Lower leg skin (tissue), 4 donors: ENCODE data around the gene STAT1. TPM values are rescaled to one million over a fixed set of nuclear protein-coding genes. Genes with fewer than 3 reads are reported as not detected.

Experiments used
- DNase-seq, 2 donors: peaks; one replicate each; pipeline ENCODE4 v3.0.0-alpha.2; 2019; ENCODE audit warnings: low spot score in 2 of 2
- H3K4me3 ChIP-seq: fragments of 200-600 bp; sonication (generic); 2 replicates; pipeline ENCODE4 v1.5.1; 2017; ENCODE audit warnings: mild to moderate bottlenecking, low read depth; ENCODE audit not compliant: poor library complexity, severe bottlenecking
- POLR2A ChIP-seq, 2 donors: fragments of 450-650 bp; IDR thresholded peaks; one replicate each; pipeline ENCODE4 v1.6.1; 2016 to 2017; ENCODE audit warnings: antibody characterized with exemption in 2 of 2, mild to moderate bottlenecking in 1 of 2, moderate library complexity in 1 of 2
- WGBS, 2 donors: methylation state at CpG; one replicate each; pipeline ENCODE4 v1.1.5; 2018; 5-methylcytosine and 5-hydroxymethylcytosine counted together
- intact Hi-C: fragments of 100-400 bp; cut with DNase I; formaldehyde crosslinking; loops from one replicate; pipeline ENCODE4 v1.15.0; 2023; ENCODE audit warnings: low total_unique reads
- total RNA-seq, 4 donors: library from RNA; depleted of rRNA; stranded (reverse); fragments of >200 nt; gene quantifications; one replicate each; pipeline ENCODE4 v1.1.0, GENCODE V29; 2016
- TF ChIP-seq, protein P1 (sequence below), 3 donors: fragments of 450-650 bp; IDR thresholded peaks; one replicate each; pipeline ENCODE4 v1.5.1; 2016; ENCODE audit warnings: antibody characterized with exemption in 3 of 3, mild to moderate bottlenecking in 3 of 3, moderate library complexity in 2 of 3

STAT1 gene
- total RNA-seq, 4 donors from 2014 or later, result 37.5 to 55.6 (median 45.5) TPM

DNA sequence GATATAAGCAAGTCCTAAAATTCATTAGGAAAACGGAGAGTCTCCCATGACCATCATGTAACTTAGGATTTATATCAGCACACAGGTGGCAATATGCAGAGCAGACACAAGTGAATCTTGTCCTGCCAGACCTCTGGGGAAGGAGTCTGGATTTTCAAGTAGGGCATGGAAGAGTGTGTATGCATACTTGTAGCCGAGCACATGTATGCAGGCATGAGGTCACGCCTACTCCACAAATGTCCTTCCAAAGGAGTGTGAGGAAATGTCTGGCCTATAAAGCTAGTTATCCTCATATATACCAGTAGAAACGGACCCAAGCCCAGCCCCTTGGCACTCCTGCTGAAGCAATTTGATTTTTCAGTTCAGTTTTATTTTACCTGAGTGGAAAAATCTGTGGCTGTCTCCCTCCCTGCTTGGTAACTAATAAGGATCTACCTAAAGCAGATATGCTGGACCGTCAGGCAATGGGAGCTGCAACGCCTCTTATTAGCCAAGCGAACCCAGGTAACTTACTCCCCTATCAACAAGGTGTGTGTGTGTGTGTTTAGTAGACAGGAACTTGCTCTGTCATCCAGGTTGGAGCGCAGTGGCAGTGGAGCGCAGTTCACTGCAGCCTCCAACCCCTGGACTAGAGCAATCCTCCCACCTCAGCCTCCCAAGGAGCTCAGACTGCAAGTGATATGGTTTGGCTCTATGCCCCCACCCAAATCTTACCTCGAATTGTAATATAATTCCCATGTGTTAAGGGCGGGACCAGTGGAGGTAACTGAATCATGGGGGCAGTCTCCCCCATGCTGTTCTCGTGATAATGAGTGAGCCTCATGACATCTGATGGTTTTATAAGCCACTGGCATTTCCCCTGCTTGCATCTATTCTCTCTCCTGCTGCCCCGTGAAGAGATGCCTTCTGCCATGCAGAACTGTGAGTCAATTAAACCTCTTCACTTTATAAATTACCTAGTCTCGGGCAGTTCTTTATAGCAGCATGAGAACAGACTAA, 2.8 kb downstream of the STAT1 start:
- intact Hi-C loops, result no loop called here
- 74 to 80% methylated on average over 14 of the region's 14 CpGs for WGBS, 2 donors
- H3K4me3 ChIP-seq, result no peak overlapping the region
- no peak for DNase-seq
- no peak for TF ChIP-seq POLR2A (IDR thresholded peaks at IDR 0.05)

DNA sequence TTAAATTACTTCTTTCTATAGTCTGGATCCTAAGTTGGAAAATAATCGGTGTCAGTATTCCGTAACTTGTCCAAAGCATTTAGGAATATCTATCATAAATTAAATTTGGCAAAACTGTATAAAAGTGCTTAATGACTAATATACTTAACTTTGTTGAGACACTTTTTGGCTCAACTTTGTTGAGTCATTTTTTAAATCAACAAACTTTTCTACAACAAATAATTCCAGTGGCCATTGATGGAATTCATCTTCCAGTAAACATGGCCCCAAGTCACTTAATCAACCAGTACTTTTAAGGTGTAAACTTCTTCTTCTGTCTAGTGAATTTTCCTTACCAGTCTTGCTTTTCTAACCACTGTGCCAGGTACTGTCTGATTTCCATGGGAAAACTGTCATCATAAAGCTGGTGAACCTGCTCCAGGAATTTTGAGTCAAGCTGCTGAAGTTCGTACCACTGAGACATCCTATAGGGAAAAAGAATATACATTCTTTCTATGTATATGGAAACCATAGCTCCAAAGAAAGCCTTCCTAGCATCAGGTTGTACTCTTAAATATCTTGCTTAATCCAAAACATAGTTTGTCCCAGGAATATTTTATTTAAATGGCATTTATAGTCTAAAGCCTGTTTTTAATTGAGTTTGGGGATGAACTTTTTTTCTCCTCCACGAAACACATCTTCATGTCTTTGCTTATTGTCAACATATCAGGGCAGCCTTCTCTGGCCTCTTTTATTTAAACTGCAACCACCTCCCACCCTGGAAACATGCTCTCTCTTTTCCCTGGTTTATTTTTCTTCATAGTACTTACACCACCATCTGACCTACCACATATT, 4.2 kb downstream of the STAT1 start:
- H3K4me3 ChIP-seq, result no peak overlapping the region
- 92 to 95% methylated on average over 4 of the region's 4 CpGs for WGBS, 2 donors
- DNase-seq, result no peak
- no peak for TF ChIP-seq POLR2A (IDR thresholded peaks at IDR 0.05)
- TF ChIP-seq, protein P1, sequence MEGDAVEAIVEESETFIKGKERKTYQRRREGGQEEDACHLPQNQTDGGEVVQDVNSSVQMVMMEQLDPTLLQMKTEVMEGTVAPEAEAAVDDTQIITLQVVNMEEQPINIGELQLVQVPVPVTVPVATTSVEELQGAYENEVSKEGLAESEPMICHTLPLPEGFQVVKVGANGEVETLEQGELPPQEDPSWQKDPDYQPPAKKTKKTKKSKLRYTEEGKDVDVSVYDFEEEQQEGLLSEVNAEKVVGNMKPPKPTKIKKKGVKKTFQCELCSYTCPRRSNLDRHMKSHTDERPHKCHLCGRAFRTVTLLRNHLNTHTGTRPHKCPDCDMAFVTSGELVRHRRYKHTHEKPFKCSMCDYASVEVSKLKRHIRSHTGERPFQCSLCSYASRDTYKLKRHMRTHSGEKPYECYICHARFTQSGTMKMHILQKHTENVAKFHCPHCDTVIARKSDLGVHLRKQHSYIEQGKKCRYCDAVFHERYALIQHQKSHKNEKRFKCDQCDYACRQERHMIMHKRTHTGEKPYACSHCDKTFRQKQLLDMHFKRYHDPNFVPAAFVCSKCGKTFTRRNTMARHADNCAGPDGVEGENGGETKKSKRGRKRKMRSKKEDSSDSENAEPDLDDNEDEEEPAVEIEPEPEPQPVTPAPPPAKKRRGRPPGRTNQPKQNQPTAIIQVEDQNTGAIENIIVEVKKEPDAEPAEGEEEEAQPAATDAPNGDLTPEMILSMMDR (IDR thresholded peaks at IDR 0.05), result no peak
- intact Hi-C loops, result no loop called here

DNA sequence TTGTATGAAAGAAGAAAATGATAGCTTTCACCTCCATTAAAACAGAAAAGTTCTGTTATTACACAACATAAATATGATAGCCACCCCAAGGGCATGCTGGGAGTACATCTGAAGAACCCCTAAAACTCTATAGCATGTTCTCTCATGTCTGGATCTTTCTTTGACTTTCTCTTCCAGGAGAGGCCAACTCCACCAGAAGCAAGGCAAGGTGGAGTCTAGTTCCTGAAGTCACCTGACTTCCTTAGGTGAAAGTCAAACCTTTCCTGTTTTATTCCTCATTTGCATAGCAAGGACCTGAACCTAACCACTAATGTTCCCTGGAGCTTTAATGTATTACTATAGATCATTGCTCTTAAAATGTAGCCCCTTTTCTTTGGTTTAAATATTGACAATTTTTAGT, 5.7 kb downstream of the STAT1 start:
- DNase-seq, result no peak
- no peak overlapping the region for H3K4me3 ChIP-seq
- intact Hi-C loops, result no loop called here
- no peak for TF ChIP-seq POLR2A (IDR thresholded peaks at IDR 0.05)
- TF ChIP-seq, protein P1 (IDR thresholded peaks at IDR 0.05), result no peak

DNA sequence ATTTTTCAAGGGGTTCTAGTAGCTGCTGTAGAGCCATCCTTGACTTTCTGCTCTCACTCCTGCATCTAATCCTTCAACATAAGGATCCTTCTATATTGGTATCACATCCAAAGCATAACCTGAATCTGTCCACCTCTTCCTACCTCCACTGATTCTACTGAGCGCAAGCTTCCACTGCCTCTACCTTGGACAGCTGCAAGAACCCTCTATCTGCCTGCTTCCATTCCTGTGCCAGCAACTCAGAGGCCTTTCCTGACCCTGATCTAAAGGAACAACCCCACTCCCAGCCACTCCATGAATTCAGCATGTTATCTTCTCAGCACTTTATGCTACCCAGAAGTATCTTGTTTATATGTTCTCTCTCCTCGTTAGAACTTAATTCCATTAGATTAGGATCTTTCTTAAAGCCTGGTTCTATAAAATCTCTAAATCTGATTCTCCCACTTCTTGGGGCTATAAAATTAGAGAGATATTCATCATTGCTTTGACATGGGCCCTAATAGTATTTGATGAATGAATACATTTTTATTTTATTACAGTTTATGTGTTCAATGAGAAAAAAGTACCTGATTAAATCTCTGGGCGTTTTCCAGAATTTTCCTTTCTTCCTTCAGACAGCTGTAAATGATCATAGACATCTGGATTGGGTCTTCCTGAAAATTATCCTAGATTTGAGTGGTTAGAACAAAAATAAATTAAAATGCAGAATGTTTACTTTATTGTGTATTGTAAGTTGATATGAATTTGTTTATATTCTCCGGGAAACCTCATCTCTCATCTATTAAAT, 6.8 kb downstream of the STAT1 start:
- no peak overlapping the region for H3K4me3 ChIP-seq
- TF ChIP-seq POLR2A (IDR thresholded peaks at IDR 0.05), result no peak
- TF ChIP-seq, protein P1 (IDR thresholded peaks at IDR 0.05), result no peak
- intact Hi-C loops, result no loop called here
- WGBS, 2 donors, result 72% methylated on average over 4 of the region's 4 CpGs
- no peak for DNase-seq

DNA sequence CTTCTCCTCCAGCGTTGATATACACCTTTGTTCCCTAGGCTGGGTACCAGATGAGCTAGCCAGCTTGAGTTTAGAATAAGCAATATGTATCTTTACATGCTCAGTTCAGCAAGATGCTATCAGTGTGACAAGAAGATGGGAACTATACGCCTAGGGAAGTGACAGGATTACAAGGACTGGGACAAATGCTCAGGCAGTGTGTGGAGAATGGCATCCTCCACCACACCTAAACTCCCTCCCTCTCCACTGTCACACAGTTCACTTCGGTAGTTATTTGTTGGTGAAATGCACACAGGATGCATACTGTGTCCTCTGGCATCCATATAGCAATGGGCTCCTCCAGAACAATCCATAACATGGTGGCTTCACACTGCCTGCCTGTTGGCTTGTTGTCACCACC, 7.7 kb downstream of the STAT1 start:
- TF ChIP-seq, protein P1 (IDR thresholded peaks at IDR 0.05), result no peak
- intact Hi-C loops, result no loop called here

More for the DNA sequence above, 7.7 kb downstream of the STAT1 start:
- H3K4me3 ChIP-seq, result no peak overlapping the region
- DNase-seq, result no peak
- WGBS, 2 donors, result 93% methylated on average over 3 of the region's 3 CpGs
